ENCODE data around the gene DCUN1D3. TPM values are rescaled to one million over a fixed set of nuclear protein-coding genes. Genes with fewer than 3 reads are reported as not detected.

DCUN1D3 gene
- total and polyA plus RNA-seq, 12 donors = 7.2 to 47.2 (median 24.5) TPM

GRCh38 chr16:20875355-20875650 lies 24.9 kb downstream of the DCUN1D3 start:
- no peaks in the 10 kb centered on the region for H3K27me3 ChIP-seq
- no peak overlapping the region for H3K4me3 ChIP-seq
- intact Hi-C loops (cut with DNase I) = no loop called here
- H3K36me3 ChIP-seq (replicated peaks in 1 of 2) = no peaks in the 10 kb centered on the region
- no peak overlapping the region for H3K27ac ChIP-seq
- peaks cover 30 to 53% of the 10 kb centered on the region in 2 donors for H3K4me1 ChIP-seq (replicated peaks in 1 of 2)
- 76 to 89% (median 87%) methylated on average over 1 of the region's 1 CpG for WGBS, 4 donors
- DNase-seq = no peak
- TF ChIP-seq, protein P1, sequence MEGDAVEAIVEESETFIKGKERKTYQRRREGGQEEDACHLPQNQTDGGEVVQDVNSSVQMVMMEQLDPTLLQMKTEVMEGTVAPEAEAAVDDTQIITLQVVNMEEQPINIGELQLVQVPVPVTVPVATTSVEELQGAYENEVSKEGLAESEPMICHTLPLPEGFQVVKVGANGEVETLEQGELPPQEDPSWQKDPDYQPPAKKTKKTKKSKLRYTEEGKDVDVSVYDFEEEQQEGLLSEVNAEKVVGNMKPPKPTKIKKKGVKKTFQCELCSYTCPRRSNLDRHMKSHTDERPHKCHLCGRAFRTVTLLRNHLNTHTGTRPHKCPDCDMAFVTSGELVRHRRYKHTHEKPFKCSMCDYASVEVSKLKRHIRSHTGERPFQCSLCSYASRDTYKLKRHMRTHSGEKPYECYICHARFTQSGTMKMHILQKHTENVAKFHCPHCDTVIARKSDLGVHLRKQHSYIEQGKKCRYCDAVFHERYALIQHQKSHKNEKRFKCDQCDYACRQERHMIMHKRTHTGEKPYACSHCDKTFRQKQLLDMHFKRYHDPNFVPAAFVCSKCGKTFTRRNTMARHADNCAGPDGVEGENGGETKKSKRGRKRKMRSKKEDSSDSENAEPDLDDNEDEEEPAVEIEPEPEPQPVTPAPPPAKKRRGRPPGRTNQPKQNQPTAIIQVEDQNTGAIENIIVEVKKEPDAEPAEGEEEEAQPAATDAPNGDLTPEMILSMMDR (IDR thresholded peaks at IDR 0.05) = no peak
- no peak for TF ChIP-seq POLR2A (IDR thresholded peaks at IDR 0.05)
- no peaks in the 10 kb centered on the region for H3K9me3 ChIP-seq (replicated peaks in 1 of 3)

DNA sequence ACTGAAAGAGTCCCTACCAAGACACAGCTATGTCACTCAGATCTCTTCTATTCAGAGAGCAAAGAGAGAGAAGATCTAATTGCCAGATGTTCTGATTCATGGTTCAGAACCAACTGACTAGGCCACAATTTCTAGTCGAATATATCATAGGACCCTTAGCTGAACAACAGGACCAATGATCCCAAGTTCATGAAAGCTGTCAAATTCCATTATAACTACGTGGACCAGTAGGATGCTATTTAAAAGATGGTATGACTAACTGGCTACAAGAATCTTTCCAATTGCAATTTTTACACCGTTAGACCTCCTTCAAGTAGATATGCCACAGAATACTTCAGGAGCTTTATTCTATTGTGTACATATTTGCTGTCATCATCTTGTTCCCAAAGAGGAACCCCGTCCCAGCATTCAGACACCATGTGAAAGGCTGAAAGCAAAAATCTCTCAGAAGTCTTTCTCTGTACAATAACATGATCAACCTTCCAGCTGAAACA lies 26.0 kb downstream of the DCUN1D3 start:
- Histone ChIP-seq H3K4me3 (no peak overlapping the region), H3K27ac (no peak overlapping the region), H3K9me3 (replicated peaks in 1 of 3) (no peaks in the 10 kb centered on the region), H3K4me1 (replicated peaks in 1 of 2) (peaks cover 33 to 53% of the 10 kb centered on the region in 2 donors), H3K27me3 (no peaks in the 10 kb centered on the region), H3K36me3 (replicated peaks in 1 of 2) (no peaks in the 10 kb centered on the region)
- 89 to 92% (median 91%) methylated on average over 4 of the region's 4 CpGs for WGBS, 4 donors
- intact Hi-C loops (cut with DNase I) = no loop called here
- DNase-seq = no peak
- TF ChIP-seq, protein P1 (IDR thresholded peaks at IDR 0.05) = no peak
- TF ChIP-seq POLR2A (IDR thresholded peaks at IDR 0.05) = no peak

GRCh38 chr16:20873331-20873730 lies 26.8 kb downstream of the DCUN1D3 start:
- WGBS, 4 donors = 88 to 96% (median 91%) methylated on average over 3 of the region's 3 CpGs
- Histone ChIP-seq H3K9me3 (replicated peaks in 1 of 3) (no peaks in the 10 kb centered on the region), H3K4me1 (replicated peaks in 1 of 2) (peaks cover 32 to 53% of the 10 kb centered on the region in 2 donors), H3K4me3 (no peak overlapping the region), H3K27ac (peak overlapping the region in 1 of 5 donors; percentile 9), H3K27me3 (no peaks in the 10 kb centered on the region), H3K36me3 (replicated peaks in 1 of 2) (no peaks in the 10 kb centered on the region)
- DNase-seq = no peak
- intact Hi-C loops (cut with DNase I) = no loop called here
- no peak for TF ChIP-seq POLR2A (IDR thresholded peaks at IDR 0.05)
- TF ChIP-seq, protein P1 (IDR thresholded peaks at IDR 0.05) = no peak

DNA sequence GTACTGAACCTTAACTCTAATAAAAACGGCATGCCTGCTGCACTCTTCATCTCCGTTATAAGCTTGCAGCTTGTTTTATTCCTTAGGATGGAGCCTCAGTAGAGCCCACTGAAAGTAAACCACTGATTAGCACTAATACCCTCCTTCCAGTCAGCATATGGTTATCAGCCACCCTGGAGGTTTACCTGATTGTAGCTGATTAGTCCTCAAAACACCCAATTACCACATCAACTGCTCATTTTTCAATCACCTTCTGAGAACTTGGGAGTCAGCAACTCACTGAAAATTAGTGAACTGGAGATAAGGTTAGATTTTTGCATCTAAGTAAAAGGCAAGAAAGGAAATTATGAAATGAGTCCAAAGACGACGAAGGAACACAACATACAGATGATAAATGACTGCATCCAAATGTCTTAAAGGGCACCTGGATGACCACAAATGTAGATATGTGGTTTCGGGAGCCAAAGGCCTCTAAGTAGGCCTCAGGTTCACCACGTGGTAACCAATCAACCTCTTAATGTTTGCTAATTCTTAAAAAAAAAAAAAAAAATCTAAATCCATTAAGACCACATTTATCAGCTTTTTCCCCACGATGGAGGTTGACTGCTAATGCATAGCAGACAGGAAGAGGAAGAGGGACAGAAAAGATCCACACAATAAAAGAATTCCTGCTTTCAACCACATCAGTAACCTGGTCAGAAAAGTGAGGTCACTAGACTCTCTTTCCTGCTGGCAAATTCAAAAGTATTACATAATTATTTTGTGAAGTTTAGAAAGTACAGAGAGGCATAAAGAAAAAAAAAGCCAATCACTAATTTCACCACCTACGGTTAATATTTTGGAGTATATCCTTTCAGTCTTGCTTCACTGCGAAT lies 28.0 kb downstream of the DCUN1D3 start:
- H3K27me3 ChIP-seq = no peaks in the 10 kb centered on the region
- 72 to 75% (median 74%) methylated on average over 9 of the region's 9 CpGs for WGBS, 4 donors
- intact Hi-C loops (cut with DNase I) = no loop called here
- H3K4me3 ChIP-seq = no peak overlapping the region
- H3K36me3 ChIP-seq (replicated peaks in 1 of 2) = no peaks in the 10 kb centered on the region
- H3K9me3 ChIP-seq (replicated peaks in 1 of 3) = no peaks in the 10 kb centered on the region
- peak overlapping the region in 1 of 5 donors; percentile 32 for H3K27ac ChIP-seq
- no peak for TF ChIP-seq POLR2A (IDR thresholded peaks at IDR 0.05)
- TF ChIP-seq, protein P1 (IDR thresholded peaks at IDR 0.05) = no peak
- DNase-seq = no peak
- peaks cover 35 to 53% of the 10 kb centered on the region in 2 donors for H3K4me1 ChIP-seq (replicated peaks in 1 of 2)
